NCI-H1436 (cell line): ENCODE results near the gene OR7D4.
"Not testable (repeated sequence)": the region's sequence is repeated elsewhere in the genome, so short reads cannot be mapped to it uniquely, and the experiment has no call there.

Experiments
- DNase-seq: peaks from one replicate; lab custom pipeline; 2025; lab: John Stamatoyannopoulos, UW

OR7D4 gene

DNA sequence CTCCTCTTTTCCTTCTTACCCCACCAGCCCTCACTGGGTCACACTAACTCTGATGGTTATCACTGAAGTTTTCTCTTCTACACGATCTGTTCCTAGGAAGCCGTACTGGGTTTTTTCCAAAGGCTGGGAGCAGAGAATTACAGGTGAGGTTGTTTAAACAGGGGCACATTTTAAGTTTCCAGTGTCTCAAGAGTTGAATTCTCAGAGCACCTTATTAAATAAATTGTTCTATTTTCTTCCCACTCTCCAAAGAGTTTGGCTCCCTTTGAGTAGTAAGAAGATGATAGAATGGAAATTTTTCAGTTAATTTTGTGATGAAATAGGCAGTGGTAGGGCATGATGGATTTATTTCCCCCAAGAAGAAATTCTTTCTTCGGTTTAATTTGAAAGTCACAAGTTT, at the start of gene OR7D4:
Gene OR7D4, minus strand, starts transcription at position 101 of the 400 bp plus-strand sequence. CDS start 4,752 bp downstream, outside the sequence.
- no peak for DNase-seq

DNA sequence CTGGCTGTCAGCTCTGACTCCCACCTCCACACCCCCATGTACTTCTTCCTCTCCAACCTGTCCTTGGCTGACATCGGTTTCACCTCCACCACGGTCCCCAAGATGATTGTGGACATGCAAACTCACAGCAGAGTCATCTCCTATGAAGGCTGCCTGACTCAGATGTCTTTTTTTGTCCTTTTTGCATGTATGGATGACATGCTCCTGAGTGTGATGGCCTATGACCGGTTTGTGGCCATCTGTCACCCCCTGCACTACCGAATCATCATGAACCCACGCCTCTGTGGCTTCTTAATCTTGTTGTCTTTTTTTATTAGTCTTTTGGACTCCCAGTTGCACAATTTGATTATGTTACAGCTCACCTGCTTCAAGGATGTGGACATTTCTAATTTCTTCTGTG, 31.8 kb upstream of the OR7D4 start:
- DNase-seq: no peak

DNA sequence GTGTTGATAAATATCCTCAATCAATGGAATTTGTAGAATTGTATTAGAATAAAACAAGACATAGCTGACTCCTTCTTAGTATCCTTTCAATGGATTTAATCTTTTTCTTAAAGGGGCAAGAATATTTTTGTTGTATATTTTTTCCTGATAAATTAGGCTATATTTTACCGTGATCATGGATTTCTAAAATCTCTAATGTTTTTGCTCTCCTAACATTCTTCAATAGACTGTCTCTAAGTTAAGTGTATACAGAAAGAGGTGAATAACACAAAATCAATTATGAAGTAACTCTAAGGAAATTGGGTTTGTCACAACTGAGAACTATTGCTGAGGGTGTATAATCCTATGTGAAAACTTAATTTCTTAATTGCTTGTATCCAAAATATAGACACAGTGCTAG, 31.2 kb upstream of the OR7D4 start, which contains the start of gene OR7E24:
Gene OR7E24, plus strand, starts transcription at position 301 of the 400 bp plus-strand sequence. CDS start 114 bp downstream, outside the sequence.
- DNase-seq: no peak

DNA sequence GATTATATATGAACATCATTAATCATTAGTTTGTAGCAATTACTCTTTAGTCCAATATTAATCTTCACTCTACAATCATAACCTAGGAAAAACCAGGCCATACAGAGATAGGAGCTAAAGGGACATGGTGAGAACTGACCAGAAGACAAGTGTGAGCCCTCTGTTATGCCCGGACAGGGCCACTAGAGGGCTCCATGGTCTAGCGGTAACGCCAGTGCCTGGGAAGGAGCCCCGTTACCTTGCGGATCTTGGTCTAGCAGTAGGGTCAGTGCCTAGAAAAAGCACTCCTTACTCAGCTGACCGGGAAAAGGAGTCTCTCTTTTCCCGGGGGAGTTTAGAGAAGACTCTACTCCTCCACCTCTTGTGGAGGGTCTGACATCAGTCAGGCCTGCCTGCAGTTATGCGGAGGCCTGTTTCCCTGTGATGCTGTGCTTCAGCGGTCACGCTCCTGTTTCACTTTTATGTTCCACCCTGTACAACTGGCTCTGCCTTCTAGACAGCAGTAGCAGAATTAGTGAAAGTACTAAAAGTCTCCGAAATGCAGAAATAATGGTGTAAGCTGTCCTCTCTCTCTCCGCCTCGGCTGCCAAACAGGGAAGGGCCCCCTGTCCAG, 13.8 kb downstream of the OR7D4 start:
- DNase-seq: peak; percentile 50

DNA sequence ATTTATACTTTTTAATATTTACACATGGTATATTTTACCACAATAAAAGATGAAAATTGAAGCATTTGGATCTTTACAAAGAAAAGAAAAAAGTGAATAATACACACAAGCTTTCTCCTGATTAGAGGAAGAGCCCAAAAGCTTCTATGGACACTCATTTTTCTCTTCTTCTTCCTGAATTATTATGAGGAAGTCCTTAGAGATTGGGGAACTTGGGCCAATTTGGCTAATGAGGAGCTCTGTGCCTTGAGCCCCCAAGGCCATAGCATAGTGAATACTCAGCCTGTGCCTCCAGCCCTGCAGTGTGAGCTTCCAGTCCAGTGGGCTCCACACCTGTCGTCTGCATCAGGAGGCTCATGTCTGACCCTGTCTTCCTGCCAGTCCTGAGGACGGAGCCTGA, 21.3 kb downstream of the OR7D4 start:
- not testable (repeated sequence) for DNase-seq

DNA sequence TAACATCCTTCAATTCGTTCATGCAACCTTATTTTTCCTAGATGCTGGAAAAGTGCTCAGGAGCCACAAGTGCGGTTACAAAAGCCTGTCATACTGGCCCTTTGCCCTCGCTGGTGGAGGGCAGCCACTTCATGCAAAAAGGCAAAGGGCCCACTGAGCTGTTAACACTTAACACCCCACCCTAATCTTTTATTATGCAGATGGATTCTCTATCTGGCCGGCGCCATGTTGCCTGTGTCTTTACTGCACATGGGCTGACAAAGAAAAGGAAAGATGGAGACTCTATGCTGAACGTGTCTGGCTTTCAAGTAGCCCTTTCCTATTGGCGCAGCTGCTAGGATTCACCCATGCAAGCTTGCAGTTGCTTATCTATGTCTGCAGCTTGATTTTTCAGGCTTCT, 29.9 kb downstream of the OR7D4 start:
- no peak for DNase-seq

DNA sequence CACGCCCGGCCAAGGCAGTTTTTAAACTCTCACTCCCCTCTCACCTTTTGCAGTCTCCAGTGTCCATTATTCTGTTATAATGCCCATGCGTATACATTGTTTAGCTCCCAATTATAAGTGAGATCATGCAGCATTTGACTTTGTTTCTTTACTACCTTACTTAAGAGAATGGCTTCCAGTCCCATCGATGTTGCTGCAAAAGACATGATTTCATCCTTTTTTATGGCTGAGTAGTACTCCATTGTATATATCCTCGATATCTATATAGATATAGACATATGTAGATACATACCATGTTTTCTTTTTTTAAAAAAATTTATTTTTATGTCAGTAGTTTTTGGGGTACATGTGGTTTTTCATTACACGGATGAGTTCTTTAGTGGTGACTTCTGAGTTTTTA, 32.2 kb downstream of the OR7D4 start:
- DNase-seq: no peak

DNA sequence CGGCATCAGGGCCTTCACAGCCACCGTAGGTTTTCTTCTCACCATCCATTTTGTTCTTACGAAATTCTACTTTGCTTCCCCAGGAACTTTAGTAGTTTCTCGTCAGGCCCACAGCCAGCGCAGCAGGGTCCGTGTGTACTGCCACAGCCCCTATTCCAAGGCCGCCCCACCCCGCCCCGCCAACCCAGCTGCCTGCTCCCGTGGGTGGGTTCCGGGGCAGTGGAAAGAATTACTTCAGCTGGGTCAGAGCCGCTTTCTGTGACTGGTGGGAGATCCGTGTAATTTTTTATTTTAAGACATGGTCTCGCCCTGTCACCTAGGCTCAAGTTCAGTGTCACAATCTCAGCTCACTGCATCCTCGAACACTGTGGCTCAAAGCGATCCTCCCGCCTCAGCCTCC, 36.4 kb downstream of the OR7D4 start:
- DNase-seq: no peak

DNA sequence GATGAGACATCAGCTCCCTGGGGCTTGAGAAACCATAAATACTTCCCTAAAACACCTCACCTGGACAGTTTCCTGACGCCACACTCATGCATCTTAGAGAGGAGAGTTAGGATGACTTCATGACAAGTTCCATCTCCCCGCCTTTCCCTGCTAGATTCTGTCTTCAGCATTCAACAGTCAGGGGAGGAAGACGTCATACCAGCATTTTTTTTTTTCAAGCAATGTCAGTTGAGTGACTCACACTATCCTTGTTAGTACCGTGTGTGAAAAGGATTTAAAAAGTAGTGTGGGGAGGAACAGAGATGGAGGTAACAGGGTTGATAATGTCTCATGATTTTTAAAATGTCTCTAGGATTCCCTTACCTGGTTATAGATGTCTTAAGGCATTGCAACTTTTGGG, 40.5 kb downstream of the OR7D4 start, which contains the start of gene OR7D2:
Gene OR7D2, plus strand, starts transcription at position 79 of the 400 bp plus-strand sequence. CDS start 6,803 bp downstream, outside the sequence.
- DNase-seq: no peak

DNA sequence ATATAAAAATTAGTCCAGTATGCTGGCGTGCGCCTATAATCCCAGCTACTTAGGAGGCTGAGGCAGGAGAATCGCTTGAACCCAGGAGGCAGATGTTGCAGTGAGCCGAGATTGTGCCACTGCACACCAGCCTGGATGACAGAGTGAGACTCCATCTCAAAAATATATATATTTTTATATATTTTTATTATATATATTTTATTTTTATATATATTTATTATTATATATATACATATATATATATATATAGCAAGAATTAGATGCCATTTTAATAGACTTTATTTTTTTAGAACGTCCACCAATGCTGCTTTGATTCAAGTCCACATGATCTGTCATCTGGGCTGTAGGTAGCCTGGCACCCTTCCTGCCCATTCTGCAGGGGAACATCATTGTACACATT, 44.1 kb downstream of the OR7D4 start:
- DNase-seq: no peak

DNA sequence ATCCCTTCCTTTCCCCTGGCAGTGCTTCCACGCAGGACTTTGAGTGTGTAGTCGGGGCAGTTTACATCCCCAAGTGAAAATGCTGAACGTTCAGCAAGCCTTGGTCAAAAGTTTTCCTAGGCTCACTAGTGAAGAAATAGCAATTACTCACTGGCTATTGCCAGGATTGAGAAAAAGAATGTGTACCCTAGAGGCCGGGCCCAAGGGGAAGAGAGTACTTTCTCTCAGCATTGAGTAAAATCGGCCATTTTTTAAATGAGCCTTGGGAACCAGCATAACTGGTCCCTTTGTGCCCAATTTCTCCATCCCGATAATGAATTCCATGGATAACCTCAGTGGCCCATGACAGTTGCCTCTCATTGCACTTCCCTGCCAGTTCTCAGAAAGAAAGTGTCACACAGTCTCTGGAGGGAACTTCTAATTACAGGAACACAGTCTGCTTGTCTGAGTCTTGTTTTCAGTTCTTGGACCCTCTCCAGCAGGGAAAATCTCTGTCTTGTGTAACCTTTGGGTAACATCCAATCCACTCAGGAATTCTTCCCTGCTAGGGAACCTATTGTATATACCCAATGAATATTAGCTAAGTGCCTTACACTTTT, 47.9 kb downstream of the OR7D4 start:
- DNase-seq: no peak

DNA sequence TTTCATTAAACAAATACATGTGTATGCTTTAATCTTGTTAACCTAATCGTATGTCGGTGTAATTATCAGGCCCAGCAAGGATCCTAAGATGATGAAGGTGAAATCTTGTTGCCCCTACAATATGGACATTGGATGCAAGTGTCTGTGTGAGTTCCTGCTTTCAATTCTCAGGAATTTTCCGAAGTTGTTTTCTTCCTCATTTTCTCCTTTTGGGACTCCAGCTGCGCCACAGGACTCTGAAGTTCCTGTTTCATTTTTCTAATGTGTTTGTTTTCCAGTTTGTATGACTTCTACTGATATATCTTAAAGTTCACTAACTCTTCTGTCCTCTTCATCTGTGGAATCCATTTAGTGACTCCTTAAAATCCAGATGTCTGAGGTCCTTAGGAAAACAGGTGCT, 52.5 kb downstream of the OR7D4 start:
- no peak for DNase-seq

DNA sequence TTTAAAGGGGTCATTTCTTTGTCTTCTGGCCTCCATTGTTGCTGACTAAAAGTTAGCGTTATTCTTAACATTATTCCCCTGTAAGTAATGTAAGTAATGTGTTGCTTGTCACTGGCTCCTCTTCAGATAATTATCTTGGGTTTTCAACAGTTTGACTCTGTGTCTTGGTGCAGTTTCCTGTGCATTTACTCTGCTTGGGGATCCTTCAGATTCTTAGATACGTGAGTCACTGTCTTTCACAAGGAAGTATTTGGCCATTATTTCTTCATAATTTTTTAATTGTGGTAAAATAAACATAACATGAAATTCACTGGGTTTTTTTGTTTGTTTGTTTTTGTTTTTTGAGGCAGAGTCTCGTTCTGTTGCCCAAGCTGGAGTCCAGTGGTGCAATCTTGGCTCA, 54.1 kb downstream of the OR7D4 start:
- DNase-seq: no peak

DNA sequence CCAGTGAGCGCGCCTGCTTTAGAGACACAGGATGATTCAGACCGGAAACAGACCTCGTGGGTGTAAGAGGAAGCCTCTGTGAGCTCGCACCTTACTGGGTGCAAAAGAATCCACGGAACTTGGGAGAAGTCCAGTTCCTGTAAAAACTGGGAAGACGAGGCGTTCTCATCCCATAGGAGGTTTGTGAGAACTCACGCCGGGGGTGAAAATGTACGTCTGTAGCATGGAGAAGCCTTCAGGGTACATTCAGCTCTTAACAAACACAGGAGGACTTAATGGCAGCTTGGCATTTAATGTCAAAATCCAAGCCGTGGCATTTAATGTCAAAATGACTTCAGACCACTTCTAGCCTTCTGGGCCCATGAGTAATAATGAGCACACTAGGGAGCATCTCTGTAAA, 58.0 kb downstream of the OR7D4 start:
- DNase-seq: no peak
